ENCODE measurements around the gene CCDC188.

CCDC188 gene

DNA sequence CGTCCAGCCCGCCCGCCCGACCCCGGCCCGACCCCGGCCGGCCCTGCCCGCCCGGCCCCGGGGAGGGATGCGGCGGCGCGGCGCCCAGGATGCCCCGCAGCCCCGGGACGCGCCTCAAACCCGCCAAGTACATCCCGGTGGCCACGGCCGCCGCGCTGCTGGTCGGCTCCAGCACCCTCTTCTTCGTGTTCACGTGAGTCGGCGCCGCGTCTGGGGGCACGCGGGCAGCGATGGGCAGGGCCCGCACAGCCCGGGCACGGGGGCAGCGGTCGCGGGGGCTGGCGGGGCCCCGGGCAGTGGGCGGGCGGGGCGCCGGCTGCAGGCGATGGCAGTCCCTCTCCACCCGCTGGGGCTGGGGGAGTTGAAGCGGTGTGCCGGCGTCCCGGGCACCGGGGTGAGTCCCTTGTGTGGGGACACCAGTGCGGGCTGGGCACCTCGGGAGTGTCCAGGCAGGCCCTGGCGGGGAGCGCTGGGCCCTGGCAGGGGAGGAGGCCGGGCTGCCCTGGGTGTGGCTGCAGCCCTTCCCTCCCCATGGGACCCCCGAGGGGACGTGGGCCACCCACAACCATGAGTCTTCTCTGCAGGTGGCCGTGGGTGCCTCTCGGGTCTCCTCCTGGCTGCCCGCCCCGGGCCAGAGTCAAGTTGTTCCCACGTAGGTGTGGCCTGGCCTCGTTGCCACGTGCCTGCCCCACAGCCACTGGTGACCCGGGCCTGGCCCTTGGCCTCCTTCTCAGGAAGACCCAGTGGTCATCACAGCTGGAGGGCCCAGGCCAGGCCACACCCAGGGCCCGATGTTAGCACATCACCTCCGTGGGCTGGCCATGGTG, 18.8 kb downstream of the CCDC188 start:
- peak; percentile 29 to 43 for DNase-seq

DNA sequence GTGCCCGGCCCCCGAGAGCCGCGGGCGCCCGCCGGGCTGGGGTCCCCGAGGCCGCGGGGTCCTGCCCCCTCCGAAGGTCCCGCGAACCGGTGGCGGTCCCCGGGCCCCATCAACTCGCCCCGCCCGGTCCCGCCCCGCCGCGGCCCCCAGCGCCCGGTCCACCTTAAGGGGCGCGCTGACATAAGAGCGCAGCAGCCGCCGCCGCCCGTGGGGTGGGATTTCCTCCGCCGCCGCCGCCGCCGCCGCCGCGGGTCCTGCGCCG, 19.3 kb downstream of the CCDC188 start, which contains the start of gene ZDHHC8:
Gene ZDHHC8, plus strand, starts transcription at position 208 of the 262 bp plus-strand sequence. CDS start 144 bp downstream, outside the sequence.
- DNase-seq = peak in 1 of 2 donors; percentile 18

GRCh38 chr22:20130731-20131596, 19.9 kb downstream of the CCDC188 start:
- DNase-seq = peak; percentile 54 to 69

GRCh38 chr22:20130319-20130718, 20.5 kb downstream of the CCDC188 start:
- DNase-seq = no peak

DNA sequence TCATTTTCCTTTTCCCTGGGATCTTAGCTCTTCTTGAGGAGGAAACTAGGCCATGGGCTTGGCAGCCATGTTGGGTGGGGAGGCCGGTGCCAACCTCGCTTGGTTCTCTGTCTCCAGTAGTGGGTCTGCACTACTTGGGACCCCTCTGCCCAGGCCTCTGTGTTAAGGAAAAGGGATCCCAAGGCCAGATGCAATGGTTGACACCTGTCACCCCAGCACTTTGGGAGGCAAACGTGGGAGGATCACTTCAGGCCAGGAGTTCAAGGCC, 21.2 kb downstream of the CCDC188 start:
- DNase-seq = no peak

GRCh38 chr22:20128902-20129746, 21.7 kb downstream of the CCDC188 start:
- DNase-seq = peak in 1 of 2 donors; percentile 46

- DNase-seq = no peak
Measured at GRCh38 chr22:20128619-20128901, 22.3 kb downstream of the CCDC188 start.

- DNase-seq = no peak
Measured at GRCh38 chr22:20127869-20128618, 22.8 kb downstream of the CCDC188 start.

GRCh38 chr22:20127318-20127868, 23.5 kb downstream of the CCDC188 start:
- DNase-seq = no peak

DNA sequence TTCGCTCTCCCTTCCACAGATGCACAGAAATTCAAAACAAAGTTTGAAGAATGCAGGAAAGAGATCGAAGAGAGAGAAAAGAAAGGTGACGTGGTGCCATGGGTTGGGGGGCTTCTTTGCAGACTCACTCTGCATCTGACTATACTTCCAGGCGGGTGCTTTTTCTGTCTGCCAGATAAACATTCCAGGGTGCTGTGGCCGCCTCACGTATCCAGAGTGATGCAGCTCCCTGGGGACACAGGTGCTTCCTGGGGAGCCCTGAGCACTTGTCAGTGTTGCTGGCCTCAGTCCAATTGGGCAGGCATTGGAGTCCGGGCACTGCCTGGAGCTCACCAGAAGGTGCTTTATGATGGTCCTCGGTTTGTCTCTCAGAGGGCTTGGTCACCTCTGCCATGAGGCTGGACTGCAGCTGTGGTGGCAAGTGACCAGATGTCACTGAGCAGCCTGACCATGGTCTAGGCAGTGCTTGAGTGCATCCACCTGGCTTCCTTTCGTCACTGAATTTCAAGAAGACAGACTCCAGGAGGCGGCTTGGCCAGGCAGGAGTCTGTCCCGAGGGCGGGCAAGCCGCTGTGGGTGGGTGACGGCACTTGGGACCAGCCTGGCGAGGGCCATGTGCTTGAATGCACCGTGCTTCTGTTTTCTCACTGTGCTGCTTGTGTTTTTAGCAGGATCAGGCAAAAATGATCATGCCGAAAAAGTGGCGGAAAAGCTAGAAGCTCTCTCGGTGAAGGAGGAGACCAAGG, 24.4 kb downstream of the CCDC188 start:
- DNase-seq = no peak

DNA sequence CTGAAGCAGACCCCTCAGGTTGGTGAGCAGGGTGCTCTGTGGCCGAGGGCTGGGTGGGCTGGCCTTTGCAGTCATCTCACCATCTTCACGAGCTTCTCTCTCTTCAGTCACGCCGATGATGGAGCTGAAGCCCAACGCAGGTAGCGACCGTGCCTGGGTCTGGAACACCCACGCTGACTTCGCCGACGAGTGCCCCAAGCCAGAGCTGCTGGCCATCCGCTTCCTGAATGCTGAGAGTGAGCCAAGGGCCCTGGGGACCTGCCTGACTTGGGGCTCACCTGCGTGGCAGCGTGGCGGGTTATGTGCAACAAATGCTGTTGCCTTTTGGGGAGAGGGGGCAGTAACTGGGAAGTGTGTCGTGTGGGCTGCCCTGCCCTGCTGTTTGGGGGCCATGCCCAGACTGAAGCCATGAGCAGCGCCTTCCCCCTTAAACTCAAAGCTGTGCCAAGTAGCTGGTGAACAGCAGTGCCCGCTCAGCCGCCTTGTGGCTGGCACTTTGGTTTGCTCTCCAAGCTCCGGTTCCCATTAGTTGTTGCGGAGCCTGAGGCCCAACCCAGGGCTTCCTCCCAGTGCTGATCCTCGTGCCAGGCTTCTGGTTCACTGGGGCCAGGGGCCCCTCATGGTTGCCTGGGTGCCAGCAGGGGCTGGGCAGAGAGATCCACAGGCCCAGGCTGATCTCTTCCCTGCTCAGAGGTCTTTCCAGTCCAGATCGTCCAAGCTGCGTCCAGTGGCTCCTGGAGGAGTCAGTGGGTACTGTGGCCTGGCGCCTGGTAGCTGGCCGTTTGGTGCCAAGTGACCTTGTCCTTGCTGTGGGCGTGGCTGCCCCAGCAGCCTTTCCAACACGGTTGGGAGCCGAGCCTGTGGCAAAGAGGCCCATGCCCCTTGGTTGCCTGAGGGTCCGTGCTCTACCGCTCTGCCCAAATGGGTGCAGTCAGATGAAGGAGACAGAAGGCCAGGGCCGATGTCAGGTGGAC, 25.4 kb downstream of the CCDC188 start:
- no peak for DNase-seq

DNA sequence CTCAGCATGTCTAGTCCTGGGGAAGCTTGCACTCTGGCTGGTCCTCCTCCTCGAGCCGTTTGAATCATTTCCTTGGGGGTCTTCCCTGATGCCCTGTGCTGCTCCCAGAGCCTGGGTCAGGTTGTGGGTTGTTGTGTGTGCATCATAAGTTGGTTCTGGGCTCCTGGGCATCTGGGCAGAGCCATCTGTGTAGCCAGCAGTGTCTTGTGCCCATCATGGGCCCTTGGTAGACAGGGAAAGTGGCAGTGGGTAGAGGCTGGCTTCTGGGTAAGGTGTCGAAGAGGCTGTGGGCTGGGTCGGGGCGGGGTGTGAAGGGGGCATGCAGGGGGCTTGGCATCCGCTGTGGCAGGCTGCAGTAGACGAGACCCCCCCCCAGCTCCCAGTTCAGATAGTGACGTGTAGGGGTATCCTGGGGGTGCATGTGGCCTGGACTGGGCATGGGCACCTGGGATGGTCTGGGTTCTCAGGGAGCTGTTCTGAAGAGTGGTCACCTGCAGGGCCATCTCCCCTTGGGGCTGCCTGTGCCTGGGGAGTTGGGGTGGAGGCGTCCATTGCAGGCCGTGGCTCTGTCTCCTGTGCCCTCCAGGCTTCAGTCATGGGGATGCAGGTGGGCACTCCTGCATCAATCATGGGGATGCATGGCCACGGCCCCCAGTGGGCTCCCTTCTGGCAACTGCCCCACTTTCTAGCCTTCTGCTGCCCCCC, 26.6 kb downstream of the CCDC188 start:
- DNase-seq = no peak

DNA sequence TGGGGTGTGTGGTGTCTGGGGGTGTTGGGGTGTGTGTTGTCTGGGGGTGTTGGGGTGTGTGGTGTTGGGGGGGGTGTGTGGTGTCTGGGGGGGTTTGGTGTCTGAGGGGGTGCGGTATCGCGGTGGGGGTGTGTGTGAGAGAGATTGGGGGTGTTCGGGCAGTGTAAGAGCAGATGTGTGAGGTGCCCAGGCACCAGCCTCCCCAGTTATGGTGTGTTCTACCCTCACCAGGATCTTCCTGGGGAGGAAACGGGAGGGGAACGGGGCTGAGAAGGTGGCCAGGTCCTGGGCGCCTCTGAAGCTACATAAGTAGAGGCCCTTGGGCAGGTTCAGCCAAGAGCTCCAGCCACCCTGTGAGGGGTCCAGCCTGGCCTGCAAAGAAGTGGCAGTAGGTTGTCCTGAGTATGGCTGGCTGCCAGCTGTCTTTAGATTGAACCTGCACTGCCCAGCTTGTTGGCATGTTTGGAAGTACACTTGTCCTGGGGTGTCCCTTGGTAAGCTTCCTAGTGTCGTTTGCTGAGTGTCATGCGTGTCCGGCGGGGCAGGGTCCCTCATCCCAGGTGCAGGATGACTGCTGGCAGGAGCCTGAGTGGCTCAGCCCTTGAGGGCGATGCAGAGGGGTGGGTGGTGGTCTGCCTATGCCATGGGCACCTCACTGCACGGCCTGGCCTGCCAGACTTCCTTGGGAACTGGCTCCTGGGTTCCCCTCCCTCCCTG, 27.3 kb downstream of the CCDC188 start:
- no peak for DNase-seq

DNA sequence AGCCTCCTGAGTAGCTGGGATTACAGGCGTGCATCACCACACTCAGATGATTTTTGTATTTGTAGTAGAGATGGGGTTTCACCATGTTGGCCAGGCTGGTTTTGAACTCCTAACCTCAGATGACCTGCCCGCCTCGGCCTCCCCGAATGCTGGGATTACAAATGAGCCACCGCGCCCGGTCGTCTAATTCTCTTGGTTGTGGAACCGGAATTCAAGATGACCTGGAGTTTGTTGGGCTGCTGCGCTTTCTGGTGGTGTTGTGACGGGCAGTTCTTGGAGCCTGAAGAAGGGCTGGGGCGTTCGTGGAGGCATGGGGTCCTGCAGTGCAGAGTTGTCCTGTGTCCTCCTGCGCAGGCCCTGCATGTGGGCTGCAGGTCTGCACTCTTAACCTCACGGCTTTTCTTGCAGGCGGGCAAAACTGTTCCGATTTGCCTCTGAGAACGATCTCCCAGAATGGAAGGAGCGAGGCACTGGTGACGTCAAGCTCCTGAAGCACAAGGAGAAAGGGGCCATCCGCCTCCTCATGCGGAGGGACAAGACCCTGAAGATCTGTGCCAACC, 28.9 kb downstream of the CCDC188 start:
- no peak for DNase-seq

- DNase-seq = no peak
Measured at GRCh38 chr22:20118300-20119020, 32.4 kb downstream of the CCDC188 start.

GRCh38 chr22:20117633-20118299, 33.1 kb downstream of the CCDC188 start:
- DNase-seq = peak; percentile 66 to 74

GRCh38 chr22:20116951-20117632, 33.8 kb downstream of the CCDC188 start, which contains the start of gene TRMT2A:
Gene TRMT2A, minus strand, starts transcription at chr22:20117226. Its CDS starts 320 bp downstream, at chr22:20116906.
- DNase-seq = peak; percentile 95 to 99
